ENCODE data around the gene ARHGEF12.

The ARHGEF12 gene

DNA sequence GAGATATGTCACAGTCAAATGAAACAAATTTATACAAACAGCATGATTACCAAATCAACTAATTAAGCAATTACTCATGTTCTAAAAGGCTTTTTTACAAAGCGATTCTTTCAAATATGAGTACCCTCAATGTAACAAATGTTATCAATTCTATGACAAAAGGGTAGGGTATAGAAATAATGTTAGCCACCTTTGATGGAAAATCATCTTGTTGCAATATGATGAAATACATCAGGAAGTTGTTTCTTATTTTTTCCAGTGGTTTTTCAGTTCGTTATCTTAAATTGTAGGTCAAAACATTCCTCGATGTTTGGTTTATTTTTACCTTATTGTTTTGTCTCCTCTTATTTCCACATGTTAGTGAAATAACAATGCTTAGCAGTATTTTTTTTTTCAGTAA is 6.5 kb downstream of the ARHGEF12 start:
- TF ChIP-seq GATA2 (IDR thresholded peaks at IDR 0.05; ENCODE audit: low read depth, low read length) (no peak), GATA3 (IDR thresholded peaks at IDR 0.05; ENCODE audit: low read depth, low read length) (no peak)

DNA sequence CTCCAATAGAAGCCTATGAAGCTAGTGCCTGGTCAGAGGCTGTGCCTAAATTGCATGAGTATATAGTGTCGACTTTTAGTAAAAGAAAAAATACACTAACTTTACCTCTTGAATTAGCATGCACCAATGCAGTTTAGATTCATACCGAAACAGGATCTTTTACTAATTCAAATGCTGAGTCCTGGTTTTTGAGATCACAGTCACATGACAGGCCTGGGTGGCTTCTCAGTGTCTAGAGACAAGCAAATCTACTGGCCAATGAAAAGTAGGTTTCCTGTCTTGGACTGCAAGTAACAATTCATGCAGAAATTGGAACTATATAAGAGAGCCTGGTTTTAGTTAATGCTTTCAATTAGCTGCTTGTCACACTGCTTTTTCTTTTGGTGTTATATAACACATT is 7.2 kb downstream of the ARHGEF12 start:
- no peak for TF ChIP-seq GATA3 (IDR thresholded peaks at IDR 0.05; ENCODE audit: low read depth, low read length)
- no peak for TF ChIP-seq GATA2 (IDR thresholded peaks at IDR 0.05; ENCODE audit: low read depth, low read length)

DNA sequence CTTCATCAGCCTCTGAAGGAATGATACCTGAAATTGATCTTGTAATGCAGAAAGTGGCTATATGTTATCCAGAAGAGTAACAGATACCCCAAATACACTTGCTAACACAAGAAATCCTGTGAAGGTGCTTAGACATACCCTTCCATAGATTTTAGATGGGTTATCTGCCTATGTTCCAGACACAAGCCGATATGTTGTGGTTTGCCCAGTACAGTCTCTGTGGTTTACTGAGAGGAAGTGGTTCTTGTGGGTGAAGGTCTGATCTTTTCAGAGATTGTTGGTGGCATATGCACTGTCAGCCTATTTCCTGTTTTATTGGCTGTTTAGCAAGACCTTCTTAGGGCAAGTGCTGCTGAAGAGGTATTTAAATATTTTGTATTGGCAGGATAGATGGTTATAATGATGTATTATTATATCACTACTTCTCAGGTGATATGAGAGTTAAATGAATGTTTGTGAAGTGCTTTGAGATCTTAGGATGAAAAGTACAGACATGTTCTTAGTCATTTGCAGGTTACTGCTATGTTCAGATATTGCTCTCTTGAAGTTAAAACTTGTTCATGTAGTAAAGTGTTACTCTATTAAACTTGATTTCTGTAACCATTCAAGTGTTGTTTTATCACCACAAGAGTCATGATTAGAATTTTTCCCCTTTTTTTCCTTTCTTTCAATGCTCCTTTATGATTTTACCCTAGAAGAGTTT is 8.2 kb downstream of the ARHGEF12 start:
- TF ChIP-seq GATA3 (IDR thresholded peaks at IDR 0.05; ENCODE audit: low read depth, low read length), result no peak
- no peak for TF ChIP-seq GATA2 (IDR thresholded peaks at IDR 0.05; ENCODE audit: low read depth, low read length)

DNA sequence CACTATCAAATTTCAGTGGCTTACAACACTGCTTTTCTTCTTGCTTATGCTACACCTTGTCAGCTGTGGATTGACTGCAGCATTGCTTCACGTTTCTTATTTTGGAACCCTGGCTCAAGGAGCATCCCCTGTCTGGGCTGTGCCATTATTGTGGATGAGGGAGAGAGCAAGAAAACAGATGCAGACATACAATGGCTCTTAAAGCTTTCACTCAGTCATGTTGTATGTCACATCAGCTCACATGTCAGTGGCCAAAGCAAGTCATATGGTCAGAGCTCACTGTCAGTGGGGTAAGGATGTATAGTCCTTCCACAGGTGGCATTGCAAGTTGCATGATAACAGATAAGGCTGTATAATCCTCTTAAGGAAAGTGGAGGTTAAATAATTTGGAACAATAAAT is 10.0 kb downstream of the ARHGEF12 start:
- TF ChIP-seq GATA2 (IDR thresholded peaks at IDR 0.05; ENCODE audit: low read depth, low read length) (no peak), GATA3 (IDR thresholded peaks at IDR 0.05; ENCODE audit: low read depth, low read length) (no peak)

DNA sequence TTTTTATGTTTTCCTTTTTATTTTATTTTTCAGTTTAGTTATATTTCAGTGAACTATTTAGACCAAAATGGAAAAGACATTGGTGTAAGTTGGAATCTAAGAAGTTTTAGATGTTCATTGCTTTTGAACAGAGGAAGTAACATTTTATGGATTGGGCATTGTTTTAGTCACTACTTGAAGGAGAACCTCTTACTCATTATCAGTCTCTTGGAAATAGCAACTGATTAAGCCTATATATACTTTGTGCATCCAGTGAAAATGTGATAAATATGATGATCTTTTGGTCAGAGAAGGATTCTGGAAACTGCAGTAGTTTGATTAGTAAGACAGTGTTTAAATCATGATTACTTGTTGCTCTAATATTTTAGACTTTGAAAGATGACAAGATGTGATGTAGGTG is 14.4 kb downstream of the ARHGEF12 start:
- TF ChIP-seq GATA3 (IDR thresholded peaks at IDR 0.05; ENCODE audit: low read depth, low read length), result no peak
- no peak for TF ChIP-seq GATA2 (IDR thresholded peaks at IDR 0.05; ENCODE audit: low read depth, low read length)

DNA sequence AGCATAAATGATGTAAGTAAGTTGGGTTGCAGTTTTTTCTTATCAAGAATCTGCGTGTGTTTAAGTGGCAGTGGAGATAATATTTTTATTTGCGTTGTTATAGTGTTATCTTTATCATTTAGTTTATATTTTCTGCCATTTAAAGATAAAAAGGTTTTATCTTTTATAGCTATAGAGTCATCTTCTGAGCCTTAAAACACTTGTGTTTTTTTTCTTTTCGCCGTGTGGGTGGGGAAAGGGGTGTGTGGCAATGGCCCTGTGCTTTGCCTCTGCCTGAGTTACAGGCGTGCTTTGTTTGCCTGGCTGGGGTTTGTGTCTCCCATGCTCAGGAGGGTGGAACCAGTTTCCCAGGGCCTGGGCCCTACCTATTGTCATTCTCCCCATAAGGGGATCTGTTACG is 16.2 kb downstream of the ARHGEF12 start:
- TF ChIP-seq GATA3 (IDR thresholded peaks at IDR 0.05; ENCODE audit: low read depth, low read length) (no peak), GATA2 (IDR thresholded peaks at IDR 0.05; ENCODE audit: low read depth, low read length) (no peak)

DNA sequence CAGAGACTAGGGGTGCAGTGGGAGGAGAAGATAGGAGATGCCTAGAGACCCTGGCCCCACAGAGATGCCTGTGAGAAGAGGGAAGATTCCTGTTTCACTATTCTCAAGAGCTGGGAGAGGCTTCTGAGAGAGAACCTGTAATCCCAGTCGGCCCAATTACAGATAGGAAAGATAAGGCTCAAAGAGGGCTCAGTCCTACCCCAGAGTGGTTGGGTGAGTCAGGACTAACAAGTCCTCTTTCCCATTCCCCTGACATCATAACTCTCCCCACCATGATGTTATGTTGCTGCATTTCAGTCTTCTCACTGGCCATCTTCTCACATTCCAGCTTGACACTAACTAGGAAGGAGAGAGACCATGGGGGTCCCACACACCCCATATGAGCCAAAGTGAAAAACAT is 17.9 kb downstream of the ARHGEF12 start:
- TF ChIP-seq GATA3 (IDR thresholded peaks at IDR 0.05; ENCODE audit: low read depth, low read length) (no peak), GATA2 (IDR thresholded peaks at IDR 0.05; ENCODE audit: low read depth, low read length) (no peak)

DNA sequence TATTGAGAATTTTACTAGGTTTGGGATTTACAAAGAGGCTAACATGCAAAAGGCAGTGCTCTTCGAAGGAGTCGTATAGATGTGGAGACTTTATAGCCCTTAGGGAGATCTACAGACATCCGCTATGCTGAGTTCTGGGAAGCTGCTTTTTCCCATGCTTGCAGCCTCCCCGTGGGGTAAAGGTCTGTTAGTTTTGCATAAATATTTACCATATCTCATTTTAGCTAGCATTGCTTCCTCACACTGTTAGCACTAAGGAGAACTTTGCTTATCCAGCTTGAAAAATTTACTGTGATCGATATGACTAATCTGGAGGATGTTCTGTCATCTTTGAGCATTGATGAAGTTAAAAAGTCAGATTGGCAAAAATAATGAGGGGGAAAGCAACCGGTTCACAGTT is 18.6 kb downstream of the ARHGEF12 start:
- TF ChIP-seq GATA2 (IDR thresholded peaks at IDR 0.05; ENCODE audit: low read depth, low read length), result no peak
- TF ChIP-seq GATA3 (IDR thresholded peaks at IDR 0.05; ENCODE audit: low read depth, low read length), result no peak

DNA sequence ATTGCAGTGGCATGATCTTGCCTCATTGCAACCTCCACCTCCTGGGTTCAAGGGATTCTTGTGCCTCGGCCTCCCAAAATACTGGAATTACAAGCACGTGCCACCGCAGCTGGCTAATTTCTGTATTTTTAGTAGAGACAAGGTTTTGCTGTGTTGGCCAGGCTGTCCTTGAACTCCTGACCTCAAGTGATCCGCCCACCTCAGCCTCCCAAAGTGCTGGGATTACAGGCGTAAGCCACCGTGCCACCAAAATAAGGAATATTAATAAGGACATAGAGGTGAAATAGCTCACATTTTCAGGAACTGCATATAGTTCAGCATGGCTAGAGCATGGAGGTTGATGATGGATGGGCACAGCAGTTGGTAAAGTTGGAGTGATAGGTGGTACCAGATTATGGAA is 21.4 kb downstream of the ARHGEF12 start:
- TF ChIP-seq GATA3 (IDR thresholded peaks at IDR 0.05; ENCODE audit: low read depth, low read length), result no peak
- no peak for TF ChIP-seq GATA2 (IDR thresholded peaks at IDR 0.05; ENCODE audit: low read depth, low read length)

DNA sequence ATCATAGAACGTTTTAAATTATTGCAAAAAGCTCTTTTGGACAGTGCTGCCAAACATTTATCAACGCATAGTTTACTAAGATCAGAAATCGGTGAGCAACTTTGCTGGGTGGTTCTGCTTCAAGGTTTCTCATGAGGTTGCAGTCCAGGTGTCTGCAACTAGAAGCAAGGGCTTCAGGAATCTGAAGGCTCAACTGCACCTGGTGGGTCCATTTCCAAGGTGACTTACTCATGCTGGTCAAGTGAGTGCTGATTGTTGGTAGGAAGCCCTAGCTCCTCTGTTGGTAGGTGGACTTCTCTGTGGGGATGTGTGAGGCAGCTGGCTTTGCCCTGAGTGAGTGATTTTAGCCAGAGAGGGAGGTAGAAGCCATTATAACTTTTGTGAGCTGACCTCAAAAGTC is 22.5 kb downstream of the ARHGEF12 start:
- TF ChIP-seq GATA3 (IDR thresholded peaks at IDR 0.05; ENCODE audit: low read depth, low read length) (no peak), GATA2 (IDR thresholded peaks at IDR 0.05; ENCODE audit: low read depth, low read length) (no peak)

DNA sequence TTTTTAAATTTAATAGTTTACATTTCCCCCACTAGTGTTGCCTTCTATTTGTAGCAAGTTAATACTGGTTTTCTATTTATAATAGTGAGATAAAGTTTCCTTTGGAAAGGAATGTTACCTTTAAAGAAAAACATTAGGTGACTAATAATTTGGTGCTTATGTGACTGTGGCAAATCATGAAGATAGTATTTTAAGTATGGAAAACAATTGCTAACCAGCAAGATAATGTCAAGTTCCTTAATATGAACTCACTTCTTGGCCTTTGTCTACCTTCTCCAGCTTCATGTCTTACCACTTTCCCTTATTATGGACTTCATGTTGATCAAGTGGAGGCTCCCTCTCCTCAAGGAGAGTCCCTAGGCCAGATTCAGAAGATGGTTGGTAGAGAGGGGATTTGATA is 27.2 kb downstream of the ARHGEF12 start:
- no peak for TF ChIP-seq GATA3 (IDR thresholded peaks at IDR 0.05; ENCODE audit: low read depth, low read length)
- TF ChIP-seq GATA2 (IDR thresholded peaks at IDR 0.05; ENCODE audit: low read depth, low read length), result no peak

DNA sequence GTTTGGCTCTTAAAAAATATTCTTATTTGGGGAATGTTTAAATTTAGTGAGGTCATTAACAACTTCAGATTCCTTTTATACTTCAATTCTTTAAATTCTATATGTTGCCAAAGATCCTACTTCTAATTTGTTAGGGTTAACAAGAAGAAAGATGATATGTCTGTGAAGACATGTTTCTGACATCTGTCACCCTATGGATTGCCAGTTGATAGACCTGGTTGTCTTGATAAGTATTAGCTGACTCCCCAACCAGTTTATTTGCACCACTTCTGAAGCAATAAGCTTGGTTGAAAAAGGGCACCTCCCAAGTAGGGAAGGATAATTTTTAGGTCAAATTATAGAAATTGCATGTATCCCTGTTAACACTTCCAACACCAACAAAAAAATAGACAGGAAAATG is 29.3 kb downstream of the ARHGEF12 start:
- TF ChIP-seq GATA3 (IDR thresholded peaks at IDR 0.05; ENCODE audit: low read depth, low read length) (no peak), GATA2 (IDR thresholded peaks at IDR 0.05; ENCODE audit: low read depth, low read length) (no peak)

DNA sequence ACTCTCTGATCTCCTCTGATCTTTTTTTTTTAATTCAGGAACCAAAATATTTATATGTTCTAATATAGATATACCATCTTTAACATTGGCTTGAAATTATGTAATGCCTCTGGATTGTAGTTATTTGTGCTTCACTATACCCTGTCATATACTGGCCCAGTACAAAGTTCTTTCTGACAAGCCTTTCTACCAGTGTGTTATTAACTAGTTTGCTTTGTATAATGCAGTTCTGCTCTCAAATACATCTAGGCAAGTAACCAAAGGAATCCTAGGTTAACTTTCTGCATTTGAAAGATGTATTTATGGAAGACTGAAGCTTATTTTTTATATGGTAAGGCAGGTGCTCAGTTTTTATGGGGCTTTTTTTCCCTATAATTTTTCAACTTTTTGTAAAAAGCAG is 36.1 kb downstream of the ARHGEF12 start:
- TF ChIP-seq GATA3 (IDR thresholded peaks at IDR 0.05; ENCODE audit: low read depth, low read length), result no peak
- TF ChIP-seq GATA2 (IDR thresholded peaks at IDR 0.05; ENCODE audit: low read depth, low read length), result no peak

DNA sequence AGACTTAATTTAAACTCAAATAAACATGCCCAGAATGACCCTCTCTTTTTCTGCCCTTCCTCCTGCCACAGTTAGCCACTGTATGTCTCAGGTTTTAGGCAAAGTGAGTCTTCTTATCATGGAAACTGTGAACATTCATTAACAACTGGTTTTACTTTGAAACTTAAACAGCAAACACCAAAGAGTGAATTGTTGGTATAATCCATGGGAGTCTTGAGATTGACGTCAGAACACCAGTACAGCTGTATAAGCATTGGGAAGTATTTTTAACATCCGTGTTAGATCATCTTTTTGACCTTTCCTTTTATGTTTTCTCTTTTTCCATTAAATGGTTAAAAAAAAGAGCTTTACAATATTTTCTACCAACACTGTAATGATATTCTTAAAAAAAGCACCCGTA is 38.9 kb downstream of the ARHGEF12 start:
- TF ChIP-seq GATA2 (IDR thresholded peaks at IDR 0.05; ENCODE audit: low read depth, low read length) (no peak), GATA3 (IDR thresholded peaks at IDR 0.05; ENCODE audit: low read depth, low read length) (no peak)

DNA sequence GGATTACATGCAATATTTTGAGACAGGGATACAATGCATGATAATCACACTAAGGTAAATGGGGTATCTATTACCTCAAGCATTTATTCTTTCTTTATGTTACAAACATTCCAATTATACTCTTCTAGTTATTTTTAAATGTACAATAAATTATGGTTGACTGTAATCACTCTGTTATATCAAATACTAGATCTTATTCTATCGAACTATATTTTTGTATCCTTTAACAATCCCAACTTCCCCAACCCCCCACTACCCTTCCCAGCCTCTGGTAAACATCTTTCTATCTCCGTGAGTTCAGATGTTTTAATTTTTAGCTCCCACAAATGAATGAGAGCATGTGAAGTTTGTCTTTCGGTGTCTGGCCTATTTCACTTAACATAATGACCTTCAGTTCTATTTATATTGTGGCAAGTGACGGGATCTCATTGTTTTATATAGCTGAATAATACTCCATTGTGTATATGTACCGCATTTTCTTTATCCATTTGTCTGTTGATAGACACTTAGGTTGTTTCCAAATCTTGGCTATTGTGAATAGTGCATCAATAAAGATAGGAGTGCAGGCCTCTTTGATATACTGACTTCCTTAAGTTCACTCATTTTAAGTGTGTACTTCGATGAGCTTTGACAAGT is 40.5 kb downstream of the ARHGEF12 start:
- TF ChIP-seq GATA3 (IDR thresholded peaks at IDR 0.05; ENCODE audit: low read depth, low read length), result no peak
- TF ChIP-seq GATA2 (IDR thresholded peaks at IDR 0.05; ENCODE audit: low read depth, low read length), result no peak

Data from SH-SY5Y (cell line).